Lung (tissue), 12 donors: Measurements from ENCODE around the gene SLC25A41. TPM values are rescaled to one million over a fixed set of nuclear protein-coding genes. Genes with fewer than 3 reads are reported as not detected.

Experiments used
- ATAC-seq: fragments of 200-7000 bp; cut with Tn5 transposase; one replicate; pipeline ENCODE4 v1.9.1; 2020; ENCODE audit warnings: moderate number of reproducible peaks; ENCODE audit not compliant: insufficient read depth, low FRiP score
- DNase-seq, 3 donors: peaks; one replicate each; pipeline ENCODE4 v3.0.0-alpha.2; 2013 to 2017
- H3K27ac ChIP-seq, 2 donors: one replicate each; pipeline ENCODE4 v1.5.1; 2013; ENCODE audit warnings: mild to moderate bottlenecking in 2 of 2, moderate library complexity in 2 of 2, control low read depth in 1 of 2, inconsistent platforms in 1 of 2, low read depth in 1 of 2, low read length in 1 of 2
- H3K27me3 ChIP-seq, 3 donors: one replicate each; pipeline ENCODE4 v1.5.1; 2013; ENCODE audit warnings: low read length in 2 of 3; ENCODE audit not compliant: control insufficient read depth in 3 of 3, insufficient read depth in 3 of 3
- H3K36me3 ChIP-seq, 4 donors: one replicate each; pipeline ENCODE4 v1.5.1; 2013; ENCODE audit warnings: low read length in 4 of 4, mild to moderate bottlenecking in 1 of 4, moderate library complexity in 1 of 4; ENCODE audit not compliant: control insufficient read depth in 4 of 4, insufficient read depth in 4 of 4
- H3K4me1 ChIP-seq, 5 donors: one replicate each; pipeline ENCODE4 v1.5.1; 2013; ENCODE audit warnings: low read length in 5 of 5, mild to moderate bottlenecking in 2 of 5, moderate library complexity in 1 of 5; ENCODE audit not compliant: control insufficient read depth in 5 of 5, insufficient read depth in 5 of 5
- H3K4me3 ChIP-seq: one replicate; pipeline ENCODE4 v1.5.1; 2013; ENCODE audit warnings: mild to moderate bottlenecking, control low read depth, moderate library complexity
- H3K9ac ChIP-seq, 2 donors: one replicate each; pipeline ENCODE4 v1.5.1; 2013; ENCODE audit warnings: low read length in 2 of 2, control low read depth in 1 of 2; ENCODE audit not compliant: insufficient read depth in 1 of 2
- H3K9me3 ChIP-seq, 4 donors: one replicate each; pipeline ENCODE4 v1.5.1; 2013; ENCODE audit warnings: low read length in 3 of 4, mild to moderate bottlenecking in 1 of 4, moderate library complexity in 1 of 4; ENCODE audit not compliant: control insufficient read depth in 4 of 4, insufficient read depth in 3 of 4
- WGBS, 2 donors: extraction: QIAGEN DNeasy Blood & Tissue Kit; methylation state at CpG; one replicate each; pipeline ENCODE4 v1.1.7; 2013; 5-methylcytosine and 5-hydroxymethylcytosine counted together
- polyA plus RNA-seq, 2 donors: library from polyadenylated mRNA; stranded (reverse); fragments of 200-250 nt; gene quantifications; one replicate each; pipeline ENCODE4 v1.2.1, GENCODE V29; 2013
- total RNA-seq, 2 donors: library from RNA; depleted of rRNA in 1 of 2; stranded (reverse); fragments of >200 nt in 1 of 2; gene quantifications; one replicate each; pipeline ENCODE4 v1.2.1, GENCODE V29; 2014 to 2021
- TF ChIP-seq, protein P1 (sequence below): IDR thresholded peaks from 2 replicates; pipeline ENCODE4 v1.5.1; 2012; ENCODE audit warnings: mild to moderate bottlenecking; ENCODE audit errors: control extremely low read depth, extremely low read depth
- donor health status: control.
- donor health status: control.
- donor health status: Bipolar disorder and iron deficiency.
- donor health status: healthy.
- donor health status: DM: yes; HTN: yes; CAD: no.

The SLC25A41 gene
- total and polyA plus RNA-seq, 4 donors: 0.10 to 0.43 (median 0.28) TPM; not detected in 1

DNA sequence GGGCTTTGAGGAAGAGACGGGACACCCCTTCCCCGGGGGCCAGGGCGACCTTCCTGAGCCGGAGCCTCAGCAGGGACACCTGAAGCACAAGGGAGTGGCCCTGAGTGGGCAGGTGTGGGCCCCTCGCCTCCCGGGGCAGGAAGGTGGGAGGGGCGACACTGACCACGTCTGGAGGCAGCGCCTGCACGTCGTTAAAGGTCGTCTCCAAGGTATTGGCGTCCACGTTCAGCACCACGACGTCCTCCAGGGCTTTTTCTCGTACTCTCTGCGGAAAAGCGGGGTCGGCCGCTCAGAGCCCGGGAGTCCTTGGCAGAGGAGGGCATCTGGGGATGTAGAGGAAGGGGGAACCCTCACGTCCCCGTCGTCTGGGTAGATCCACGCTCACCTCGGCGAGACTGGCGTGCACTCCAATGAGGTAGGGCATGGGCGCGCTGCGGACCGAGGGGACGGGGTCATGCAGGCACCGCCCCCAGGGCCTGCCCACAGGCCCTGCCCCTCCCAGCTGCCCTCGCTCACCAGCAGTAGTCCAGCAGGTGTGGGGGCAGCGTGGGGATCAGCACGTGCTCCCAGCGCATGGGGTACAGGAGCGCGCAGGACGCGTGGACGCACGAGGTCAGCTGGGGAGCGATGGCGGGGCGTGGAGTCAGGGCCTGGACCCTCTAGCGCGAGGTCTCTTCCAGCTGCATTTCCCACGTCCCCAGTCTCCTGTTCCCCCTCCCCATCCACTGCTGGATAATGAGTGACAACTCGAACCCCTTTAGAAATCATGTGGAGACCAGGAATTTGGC, 42.0 kb upstream of the SLC25A41 start:
- DNase-seq (no peak), ATAC-seq (no peak)
- Histone ChIP-seq H3K27me3 (peaks cover 0 to 14% (median 8%) of the 10 kb centered on the region in 3 donors), H3K4me3 (no peak overlapping the region), H3K4me1 (peaks cover 0 to 8% (median 0%) of the 10 kb centered on the region in 5 donors), H3K36me3 (no peaks in the 10 kb centered on the region), H3K27ac (no peak overlapping the region), H3K9me3 (peaks cover 0 to 2% (median 0%) of the 10 kb centered on the region in 4 donors), H3K9ac (no peak overlapping the region)
- WGBS, 2 donors: 42 to 66% methylated on average over 49 to 52 of the region's 52 CpGs
- TF ChIP-seq, protein P1, sequence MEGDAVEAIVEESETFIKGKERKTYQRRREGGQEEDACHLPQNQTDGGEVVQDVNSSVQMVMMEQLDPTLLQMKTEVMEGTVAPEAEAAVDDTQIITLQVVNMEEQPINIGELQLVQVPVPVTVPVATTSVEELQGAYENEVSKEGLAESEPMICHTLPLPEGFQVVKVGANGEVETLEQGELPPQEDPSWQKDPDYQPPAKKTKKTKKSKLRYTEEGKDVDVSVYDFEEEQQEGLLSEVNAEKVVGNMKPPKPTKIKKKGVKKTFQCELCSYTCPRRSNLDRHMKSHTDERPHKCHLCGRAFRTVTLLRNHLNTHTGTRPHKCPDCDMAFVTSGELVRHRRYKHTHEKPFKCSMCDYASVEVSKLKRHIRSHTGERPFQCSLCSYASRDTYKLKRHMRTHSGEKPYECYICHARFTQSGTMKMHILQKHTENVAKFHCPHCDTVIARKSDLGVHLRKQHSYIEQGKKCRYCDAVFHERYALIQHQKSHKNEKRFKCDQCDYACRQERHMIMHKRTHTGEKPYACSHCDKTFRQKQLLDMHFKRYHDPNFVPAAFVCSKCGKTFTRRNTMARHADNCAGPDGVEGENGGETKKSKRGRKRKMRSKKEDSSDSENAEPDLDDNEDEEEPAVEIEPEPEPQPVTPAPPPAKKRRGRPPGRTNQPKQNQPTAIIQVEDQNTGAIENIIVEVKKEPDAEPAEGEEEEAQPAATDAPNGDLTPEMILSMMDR: no peak

DNA sequence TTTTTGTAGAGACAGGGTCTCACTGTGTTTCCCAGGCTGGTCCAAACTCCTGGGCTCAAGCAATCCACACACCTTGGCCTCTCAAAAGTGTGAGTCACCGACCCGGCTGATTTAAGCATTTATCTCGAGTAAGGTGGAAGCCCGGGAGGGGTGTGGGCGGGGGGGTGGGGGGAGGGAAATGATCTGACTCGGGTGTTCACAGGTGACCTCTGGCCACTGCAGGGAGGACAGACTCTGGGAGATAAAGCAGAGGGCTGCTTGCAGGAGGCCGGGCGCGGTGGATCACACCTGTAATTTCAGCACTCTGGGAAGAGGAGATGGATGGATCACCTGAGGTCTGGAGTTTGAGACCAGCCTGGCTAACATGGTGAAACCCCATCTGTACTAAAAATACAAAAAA, 40.1 kb upstream of the SLC25A41 start:
- no peaks in the 10 kb centered on the region for H3K36me3 ChIP-seq
- H3K4me1 ChIP-seq: peaks cover 0 to 8% (median 0%) of the 10 kb centered on the region in 5 donors
- H3K4me3 ChIP-seq: no peak overlapping the region
- ATAC-seq (no peak), DNase-seq (no peak)
- WGBS, 2 donors: 66 to 82% methylated on average over 9 of the region's 9 CpGs
- no peak overlapping the region for H3K27ac ChIP-seq
- peaks cover 0 to 2% (median 0%) of the 10 kb centered on the region in 4 donors for H3K9me3 ChIP-seq
- H3K9ac ChIP-seq: no peak overlapping the region
- TF ChIP-seq, protein P1: no peak
- H3K27me3 ChIP-seq: peaks cover 0 to 14% (median 6%) of the 10 kb centered on the region in 3 donors

DNA sequence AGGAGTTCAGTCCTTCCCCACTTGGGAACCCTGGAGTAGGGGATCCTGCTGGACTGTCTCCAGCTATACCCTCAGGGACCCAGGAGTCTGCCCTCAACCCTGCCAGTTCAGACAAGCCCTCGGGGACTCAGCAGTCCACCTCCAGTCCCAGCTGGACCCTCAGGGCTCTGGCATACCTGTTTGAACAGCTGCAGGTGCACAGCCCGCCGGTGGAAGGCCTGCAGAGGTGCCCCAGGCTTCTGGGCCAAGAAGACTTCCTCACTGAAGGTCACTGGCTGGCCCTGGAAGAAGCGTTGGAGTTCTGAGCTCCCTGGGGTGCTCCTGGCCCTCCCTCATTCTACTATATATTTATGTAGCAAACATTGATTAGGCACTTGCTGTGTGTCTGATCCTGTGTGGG, 39.1 kb upstream of the SLC25A41 start:
- TF ChIP-seq, protein P1: no peak
- Histone ChIP-seq H3K9ac (no peak overlapping the region), H3K4me3 (no peak overlapping the region), H3K27me3 (peaks cover 0 to 14% (median 5%) of the 10 kb centered on the region in 3 donors), H3K4me1 (peaks cover 0 to 8% (median 0%) of the 10 kb centered on the region in 5 donors), H3K36me3 (no peaks in the 10 kb centered on the region), H3K27ac (no peak overlapping the region), H3K9me3 (peaks cover 0 to 2% (median 0%) of the 10 kb centered on the region in 4 donors)
- ATAC-seq: no peak
- WGBS, 2 donors: 79 to 85% methylated on average over 4 of the region's 4 CpGs
- no peak for DNase-seq
